ENCODE measurements around the gene SLC16A1. TPM values are rescaled to one million over a fixed set of nuclear protein-coding genes. Genes with fewer than 3 reads are reported as not detected.
A peak's percentile ranks its signal among the peaks of the same experiment; 100 is the strongest.

The SLC16A1 gene
- total RNA-seq, 1 experiment from 2014 or later: 74.6 TPM

DNA sequence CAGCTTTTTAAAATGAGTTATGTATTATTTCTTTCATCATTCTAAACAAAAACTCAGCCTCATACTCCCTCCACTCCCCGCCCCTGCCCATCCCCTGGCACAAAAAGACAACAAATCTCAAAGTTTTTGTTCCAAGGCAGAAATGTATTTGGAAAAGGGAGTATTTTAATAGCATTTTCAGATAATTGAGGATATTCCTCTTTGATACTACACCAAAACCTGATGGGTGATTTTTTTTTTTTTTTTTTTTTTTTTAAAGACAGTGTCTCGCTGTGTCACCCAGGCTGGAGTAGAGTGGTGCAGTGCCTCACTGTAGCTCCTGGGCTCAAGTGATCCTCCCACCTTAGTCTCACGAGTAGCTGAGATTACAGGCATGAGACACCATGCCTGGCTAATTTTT lies 16.2 kb downstream of the SLC16A1 start:
- Histone ChIP-seq H3F3A (ENCODE audit: insufficient read depth, low read depth) (peaks cover 35% of the 10 kb centered on the region), H3K4me1 (replicated peaks; ENCODE audit: insufficient read depth) (peaks cover 32% of the 10 kb centered on the region), H3K27me3 (ENCODE audit: insufficient read depth, low read depth) (no peaks in the 10 kb centered on the region), H4K20me1 (ENCODE audit: insufficient read depth) (no peaks in the 10 kb centered on the region), H3K9me3 (ENCODE audit: insufficient read depth, low read depth) (no peaks in the 10 kb centered on the region), H3K36me3 (ENCODE audit: low read depth) (no peaks in the 10 kb centered on the region), H2AFZ (no peak overlapping the region), H3K4me2 (no peak overlapping the region), H3K27ac (no peak overlapping the region), H3K9me2 (ENCODE audit: insufficient read depth) (no peaks in the 10 kb centered on the region), H3K79me2 (ENCODE audit: low read depth) (peaks cover 75% of the 10 kb centered on the region), H3K4me3 (no peak overlapping the region)
- DNase-seq: no peak
- CTCF ChIA-PET: no interaction called here
- intact Hi-C loops (cut with micrococcal nuclease; ENCODE audit: unreplicated experiment): no loop called here
- POLR2A ChIA-PET (ENCODE audit: unreplicated experiment): interaction anchor here (0.6 kb wide), 1 partner anchor 54 kb away, joined by 19 read pairs; no protein-coding TSS in a partner anchor
- TF ChIP-seq, protein P1, sequence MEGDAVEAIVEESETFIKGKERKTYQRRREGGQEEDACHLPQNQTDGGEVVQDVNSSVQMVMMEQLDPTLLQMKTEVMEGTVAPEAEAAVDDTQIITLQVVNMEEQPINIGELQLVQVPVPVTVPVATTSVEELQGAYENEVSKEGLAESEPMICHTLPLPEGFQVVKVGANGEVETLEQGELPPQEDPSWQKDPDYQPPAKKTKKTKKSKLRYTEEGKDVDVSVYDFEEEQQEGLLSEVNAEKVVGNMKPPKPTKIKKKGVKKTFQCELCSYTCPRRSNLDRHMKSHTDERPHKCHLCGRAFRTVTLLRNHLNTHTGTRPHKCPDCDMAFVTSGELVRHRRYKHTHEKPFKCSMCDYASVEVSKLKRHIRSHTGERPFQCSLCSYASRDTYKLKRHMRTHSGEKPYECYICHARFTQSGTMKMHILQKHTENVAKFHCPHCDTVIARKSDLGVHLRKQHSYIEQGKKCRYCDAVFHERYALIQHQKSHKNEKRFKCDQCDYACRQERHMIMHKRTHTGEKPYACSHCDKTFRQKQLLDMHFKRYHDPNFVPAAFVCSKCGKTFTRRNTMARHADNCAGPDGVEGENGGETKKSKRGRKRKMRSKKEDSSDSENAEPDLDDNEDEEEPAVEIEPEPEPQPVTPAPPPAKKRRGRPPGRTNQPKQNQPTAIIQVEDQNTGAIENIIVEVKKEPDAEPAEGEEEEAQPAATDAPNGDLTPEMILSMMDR (conservative IDR thresholded peaks at IDR 0.05): no peak
- no peak for TF ChIP-seq EZH2 (IDR thresholded peaks at IDR 0.05; ENCODE audit: low read depth)
- no TSS peak for BruUV-seq (replicated peaks)

DNA sequence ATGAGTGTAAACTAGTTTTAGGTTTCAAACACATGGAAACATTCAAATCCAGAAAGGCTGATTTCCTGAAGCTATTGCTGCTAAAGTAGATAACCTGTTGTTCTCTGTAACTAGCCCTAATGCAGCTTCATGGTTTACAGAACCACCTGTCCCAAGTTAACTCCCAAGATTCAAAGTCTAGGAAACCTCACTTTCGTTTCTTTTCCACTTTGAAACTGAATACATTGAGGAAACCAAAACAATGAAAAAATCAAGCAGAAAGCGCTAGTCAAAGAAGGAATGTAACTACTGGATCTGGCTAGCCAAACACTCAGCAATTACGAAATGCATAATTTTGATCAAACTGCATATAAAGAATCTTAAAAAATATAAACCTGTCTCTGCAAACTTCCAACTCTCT lies 17.8 kb downstream of the SLC16A1 start:
- DNase-seq: no peak
- Histone ChIP-seq H3K9me2 (ENCODE audit: insufficient read depth) (no peaks in the 10 kb centered on the region), H3K9me3 (ENCODE audit: insufficient read depth, low read depth) (no peaks in the 10 kb centered on the region), H3K36me3 (ENCODE audit: low read depth) (peaks cover 6% of the 10 kb centered on the region; the same call in 1 of the 2 replicates), H3K4me3 (no peak overlapping the region), H3K4me1 (replicated peaks; ENCODE audit: insufficient read depth) (peaks cover 36% of the 10 kb centered on the region), H3K4me2 (no peak overlapping the region), H4K20me1 (ENCODE audit: insufficient read depth) (no peaks in the 10 kb centered on the region), H3F3A (ENCODE audit: insufficient read depth, low read depth) (peaks cover 37% of the 10 kb centered on the region), H2AFZ (no peak overlapping the region), H3K27ac (peak overlapping the region; percentile 93), H3K79me2 (ENCODE audit: low read depth) (peaks cover 78% of the 10 kb centered on the region), H3K27me3 (ENCODE audit: insufficient read depth, low read depth) (no peaks in the 10 kb centered on the region)
- POLR2A ChIA-PET (ENCODE audit: unreplicated experiment): no interaction called here
- TF ChIP-seq, protein P1 (conservative IDR thresholded peaks at IDR 0.05): no peak
- TF ChIP-seq EZH2 (IDR thresholded peaks at IDR 0.05; ENCODE audit: low read depth): no peak
- BruUV-seq (replicated peaks): no TSS peak
- intact Hi-C loops (cut with micrococcal nuclease; ENCODE audit: unreplicated experiment): no loop called here
- CTCF ChIA-PET: no interaction called here

DNA sequence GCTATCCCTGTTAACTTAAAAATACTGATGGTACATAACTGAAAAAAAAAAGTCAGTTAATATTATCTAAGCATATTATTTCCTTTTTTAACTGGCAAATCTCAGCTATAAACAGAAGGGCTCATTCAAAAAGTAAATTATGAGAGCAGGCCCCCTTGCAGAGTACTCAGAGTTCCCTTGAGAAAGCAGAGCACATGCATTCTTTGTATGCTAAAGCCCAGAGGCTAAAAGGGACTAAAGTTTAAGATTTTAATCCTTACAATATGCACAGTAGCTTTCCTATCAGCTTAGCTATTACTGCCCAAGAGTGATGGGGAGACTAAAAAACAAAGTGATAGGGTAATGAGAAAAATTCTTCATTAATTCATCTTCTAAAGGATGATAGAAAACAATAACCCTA lies 18.5 kb downstream of the SLC16A1 start:
- ChIA-PET CTCF (interaction anchor here (0.6 kb wide), 1 partner anchor 135 kb away, joined by 3 read pairs; the partner anchor contains the start of gene LRIG2), POLR2A (ENCODE audit: unreplicated experiment) (interaction anchor here (0.6 kb wide), 1 partner anchor 36 kb away, joined by 11 read pairs; no protein-coding TSS in a partner anchor)
- Histone ChIP-seq H3K4me1 (replicated peaks; ENCODE audit: insufficient read depth) (peaks cover 36% of the 10 kb centered on the region), H2AFZ (no peak overlapping the region), H3K4me3 (no peak overlapping the region), H3F3A (ENCODE audit: insufficient read depth, low read depth) (peaks cover 37% of the 10 kb centered on the region), H3K36me3 (ENCODE audit: low read depth) (peaks cover 6% of the 10 kb centered on the region; the same call in 1 of the 2 replicates), H3K9me3 (ENCODE audit: insufficient read depth, low read depth) (no peaks in the 10 kb centered on the region), H3K79me2 (ENCODE audit: low read depth) (peaks cover 77% of the 10 kb centered on the region), H4K20me1 (ENCODE audit: insufficient read depth) (no peaks in the 10 kb centered on the region), H3K4me2 (no peak overlapping the region), H3K27me3 (ENCODE audit: insufficient read depth, low read depth) (no peaks in the 10 kb centered on the region), H3K27ac (peak overlapping the region; percentile 93), H3K9me2 (ENCODE audit: insufficient read depth) (no peaks in the 10 kb centered on the region)
- no peak for DNase-seq
- no TSS peak for BruUV-seq (replicated peaks)
- TF ChIP-seq EZH2 (IDR thresholded peaks at IDR 0.05; ENCODE audit: low read depth): no peak
- TF ChIP-seq, protein P1 (conservative IDR thresholded peaks at IDR 0.05): no peak
- intact Hi-C loops (cut with micrococcal nuclease; ENCODE audit: unreplicated experiment): loop anchor here (2.0 kb wide), 1 partner anchor 17 kb away; no protein-coding TSS in a partner anchor
